ENCODE measurements around the gene GPR108.
"Not testable (repeated sequence)": the region's sequence is repeated elsewhere in the genome, so short reads cannot be mapped to it uniquely, and the experiment has no call there.

GPR108 gene

DNA sequence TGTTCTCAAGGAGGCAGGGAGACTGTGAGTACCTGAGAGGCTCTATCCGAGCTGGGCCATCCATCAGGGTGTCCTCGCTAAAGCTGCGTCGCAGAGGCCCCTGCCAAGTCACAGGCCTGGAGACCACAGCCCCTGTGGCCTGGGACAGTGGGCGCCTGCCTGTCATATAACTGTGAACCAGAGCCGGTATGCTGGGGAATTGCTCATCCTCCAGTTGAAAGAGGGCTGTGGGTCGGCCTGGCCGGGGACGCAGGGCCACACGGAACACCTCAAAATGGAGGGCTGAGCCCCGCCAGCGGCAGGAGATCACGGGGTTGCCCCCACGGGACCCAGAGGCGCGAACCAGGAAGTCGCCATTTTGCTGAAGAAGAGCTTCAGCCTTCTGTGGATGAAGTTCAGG, 23.2 kb upstream of the GPR108 start:
- no peak for DNase-seq

DNA sequence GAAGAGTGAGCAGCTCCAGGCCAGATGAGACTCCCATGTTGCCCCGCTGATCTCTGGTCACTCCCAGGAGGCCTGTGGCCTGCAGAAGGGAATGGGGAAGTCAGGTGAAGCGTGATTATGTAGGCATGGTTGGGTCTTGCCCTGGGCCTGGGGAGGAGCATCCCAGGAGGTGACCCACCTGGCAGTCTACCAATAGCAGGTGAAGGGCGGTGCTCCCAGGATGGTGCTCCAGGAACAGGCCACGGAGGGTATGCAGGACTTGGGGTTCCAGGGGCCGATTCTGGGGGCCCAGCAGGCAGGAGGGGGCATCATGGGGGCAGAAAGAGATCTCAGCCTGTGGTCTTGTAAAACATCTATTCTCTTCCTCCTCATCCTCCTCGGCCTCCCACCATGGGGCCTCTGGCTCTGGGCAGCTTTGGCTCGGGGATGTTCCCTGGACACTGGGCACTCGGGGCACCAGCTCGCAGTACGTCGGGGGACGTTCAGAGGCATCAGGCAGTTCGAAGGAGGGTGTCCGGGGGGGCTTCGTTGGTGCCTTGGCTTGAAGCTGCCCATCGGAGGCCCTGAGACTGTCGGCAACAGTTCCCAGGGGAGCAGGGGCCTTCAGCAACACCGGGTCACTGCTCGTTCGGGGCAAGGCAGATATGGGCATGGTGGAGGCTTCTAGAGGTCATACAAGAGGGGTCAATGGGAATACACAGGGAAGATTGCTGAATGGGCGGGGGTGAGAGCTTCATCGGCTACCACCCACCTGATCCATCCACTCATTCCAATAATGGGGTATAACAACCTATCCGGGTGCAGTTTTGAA, 17.5 kb upstream of the GPR108 start:
- DNase-seq, result no peak

DNA sequence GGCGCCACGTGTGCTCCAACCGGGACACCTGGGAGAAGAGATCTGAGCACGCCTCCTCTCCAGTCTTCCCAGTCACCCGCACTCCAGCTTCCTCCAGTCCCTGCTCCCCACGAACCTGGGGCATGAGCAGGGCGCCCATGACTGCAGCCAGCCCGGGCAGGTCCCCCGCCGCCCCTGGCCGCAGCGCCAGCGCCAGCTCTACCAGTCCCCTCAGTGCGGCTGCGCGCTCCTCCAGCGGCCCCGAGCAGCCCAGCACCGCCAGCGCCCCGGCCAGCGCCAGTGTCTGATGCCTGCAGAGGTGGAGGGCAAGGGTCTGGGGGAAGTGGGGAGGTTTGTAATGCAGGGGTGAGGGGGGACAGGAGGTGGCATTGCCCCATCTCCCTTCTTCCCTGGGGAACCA, 16.8 kb upstream of the GPR108 start:
- DNase-seq, result no peak

DNA sequence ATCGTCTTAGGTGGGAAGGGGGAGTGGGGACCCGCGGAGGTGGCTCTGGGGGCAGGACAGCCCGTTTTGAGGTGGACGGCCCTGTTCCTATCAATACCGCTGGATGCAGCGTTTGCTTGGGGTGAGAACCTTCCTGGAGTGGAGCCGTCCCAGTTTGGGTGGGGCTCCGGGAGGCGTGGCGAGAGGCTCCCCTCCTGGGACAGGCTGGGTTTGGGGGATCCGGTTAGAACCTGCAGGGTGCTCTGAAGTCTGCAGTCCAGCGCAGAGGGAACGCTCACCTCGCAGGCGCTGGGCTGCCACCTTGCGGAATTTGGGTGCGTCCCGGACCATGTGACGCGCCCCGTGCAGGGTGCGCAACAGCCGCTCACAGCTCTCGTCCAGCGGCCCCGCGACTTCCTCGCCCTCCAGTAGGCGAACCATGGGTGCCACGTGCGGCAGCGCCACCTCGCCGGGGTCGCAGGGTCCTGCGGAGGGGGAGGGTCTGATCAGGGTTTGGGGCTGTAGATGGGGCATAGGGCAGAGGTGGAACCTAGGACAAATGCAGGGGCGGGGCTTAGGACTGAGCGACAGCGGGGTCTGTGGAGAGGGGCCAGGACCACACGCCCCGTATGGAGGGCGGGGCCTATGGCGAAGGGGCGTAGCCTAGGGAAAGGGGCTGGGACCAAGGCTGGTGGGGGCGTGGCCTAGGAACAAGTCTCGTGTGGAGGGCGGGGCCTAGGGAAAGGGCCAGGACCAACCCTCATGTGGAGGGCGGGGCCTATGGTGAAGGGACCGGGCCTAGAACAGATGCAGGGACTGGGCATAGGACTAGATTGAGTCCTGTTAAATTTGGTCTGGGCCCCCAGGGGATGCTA, 16.0 kb upstream of the GPR108 start:
- DNase-seq, result peak; percentile 68 to 75

DNA sequence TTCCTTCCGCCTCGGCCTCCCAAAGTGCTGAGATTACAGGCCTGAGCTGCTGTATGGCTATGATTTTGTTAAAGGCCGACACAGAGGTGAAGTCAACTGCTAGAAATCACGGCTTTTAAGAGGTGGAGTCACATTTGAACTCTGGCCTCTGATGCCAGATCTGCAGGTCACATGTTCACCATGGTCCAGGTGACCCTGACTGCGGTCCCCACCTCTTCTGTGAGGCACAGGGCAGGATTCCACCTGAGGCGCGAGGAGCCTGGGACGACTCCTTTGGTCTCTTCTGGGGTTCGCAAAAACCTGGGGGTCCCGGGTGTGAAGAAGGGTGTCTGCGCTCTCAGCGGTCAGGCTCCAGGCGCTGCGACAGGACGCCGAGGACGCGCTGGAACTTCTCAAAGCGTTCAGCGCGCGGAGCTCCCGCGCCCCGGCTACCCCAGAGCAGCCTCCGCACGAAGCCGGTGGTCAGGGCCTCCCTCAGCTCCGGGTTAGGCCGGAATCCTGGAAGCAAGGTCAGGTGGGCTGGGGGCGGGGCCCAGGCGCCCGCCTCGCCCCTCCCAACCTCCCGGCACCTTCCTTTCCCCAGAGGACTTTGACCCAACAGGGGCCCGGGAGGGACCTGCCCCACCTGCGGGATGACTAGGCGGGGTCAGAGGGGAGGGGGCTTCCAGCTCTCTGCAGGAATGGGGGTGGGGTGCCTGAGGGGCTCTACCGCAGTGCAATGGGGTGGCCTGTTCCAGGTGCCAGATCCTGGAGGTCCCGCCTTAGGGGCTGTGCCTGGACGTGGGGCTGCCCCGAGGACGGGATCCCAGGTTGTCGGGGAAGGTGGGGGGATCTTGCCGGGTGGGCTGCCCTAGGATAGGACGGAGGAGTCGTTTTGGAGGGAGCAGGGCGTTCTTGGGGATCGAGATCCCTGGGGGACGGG, 15.1 kb upstream of the GPR108 start:
- DNase-seq, result no peak

DNA sequence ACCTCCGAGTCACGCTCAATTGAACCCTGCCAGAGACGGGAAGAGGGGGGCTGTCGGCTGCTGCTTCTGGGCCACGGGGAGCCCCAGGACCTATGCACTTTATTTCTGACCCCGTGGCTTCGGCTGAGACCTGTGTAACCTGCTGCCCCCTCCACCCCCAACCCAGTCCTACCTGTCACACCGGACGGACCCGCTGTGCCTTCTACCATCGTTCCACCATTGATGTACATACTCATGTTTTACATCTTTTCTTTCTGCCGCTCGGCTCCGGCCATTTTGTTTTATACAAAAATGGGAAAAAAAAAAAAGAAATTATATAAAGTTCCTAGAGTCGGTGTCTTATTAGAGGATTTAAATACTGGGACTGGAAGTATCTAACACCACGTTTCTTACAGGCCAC, 13.8 kb upstream of the GPR108 start:
- DNase-seq, result no peak

DNA sequence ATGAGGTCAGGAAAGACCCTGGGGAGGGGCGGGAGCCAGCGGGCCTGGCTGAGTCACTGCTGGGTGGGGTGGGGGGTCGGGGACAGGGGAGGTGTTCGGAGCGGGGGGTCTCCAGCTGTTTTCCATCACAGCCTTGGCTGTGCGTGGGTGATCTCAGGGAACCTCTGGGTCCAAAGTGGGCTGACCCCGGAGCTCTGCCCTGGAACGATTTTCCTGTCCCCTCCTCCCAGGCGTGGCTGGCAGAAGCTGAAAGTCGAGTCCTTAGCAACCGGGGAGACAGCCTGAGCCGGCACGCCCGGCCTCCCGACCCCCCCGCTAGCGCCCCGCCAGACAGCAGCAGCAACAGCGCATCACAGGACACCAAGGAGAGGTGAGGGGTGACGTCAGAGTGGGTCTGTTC, 12.7 kb upstream of the GPR108 start:
- DNase-seq, result no peak

DNA sequence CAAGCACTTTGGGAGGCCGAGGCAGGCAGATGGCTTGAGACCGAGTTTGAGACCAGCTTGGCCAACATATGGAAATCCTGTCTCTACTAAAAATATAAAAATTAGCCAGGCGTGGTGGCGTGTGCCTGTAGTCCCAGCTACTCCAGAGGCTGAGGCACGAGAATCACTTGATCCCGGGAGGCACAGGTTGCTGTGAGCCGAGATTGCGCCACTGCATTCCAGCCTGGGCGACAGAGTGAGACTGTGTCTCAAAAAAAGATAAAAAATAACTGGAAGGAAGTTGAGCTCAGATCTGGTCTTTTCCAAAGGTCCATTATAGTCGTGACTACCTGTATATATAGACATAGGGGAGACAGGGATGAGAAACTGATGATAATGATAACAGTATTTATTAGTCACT, 11.2 kb upstream of the GPR108 start:
- DNase-seq, result not testable (repeated sequence)

DNA sequence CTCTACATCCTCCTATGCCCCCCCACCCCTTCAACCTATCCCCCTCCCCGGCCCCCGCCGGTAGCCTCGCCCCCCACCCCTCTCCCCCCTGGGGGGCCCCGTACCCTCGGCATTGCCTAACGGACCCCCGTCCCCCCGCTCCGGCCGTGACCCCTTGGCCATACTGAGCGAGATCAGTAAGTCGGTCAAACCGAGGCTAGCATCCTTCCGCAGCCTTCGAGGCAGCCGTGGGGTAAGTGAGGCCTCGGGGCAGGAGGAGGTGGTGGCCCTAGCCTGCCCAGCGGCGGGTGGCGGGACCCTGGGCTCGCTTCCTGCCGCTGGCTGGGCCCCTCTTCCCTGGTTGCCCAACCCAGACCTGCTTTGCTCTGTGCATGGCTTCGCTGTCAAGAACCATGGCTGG, 8.6 kb upstream of the GPR108 start:
- no peak for DNase-seq

DNA sequence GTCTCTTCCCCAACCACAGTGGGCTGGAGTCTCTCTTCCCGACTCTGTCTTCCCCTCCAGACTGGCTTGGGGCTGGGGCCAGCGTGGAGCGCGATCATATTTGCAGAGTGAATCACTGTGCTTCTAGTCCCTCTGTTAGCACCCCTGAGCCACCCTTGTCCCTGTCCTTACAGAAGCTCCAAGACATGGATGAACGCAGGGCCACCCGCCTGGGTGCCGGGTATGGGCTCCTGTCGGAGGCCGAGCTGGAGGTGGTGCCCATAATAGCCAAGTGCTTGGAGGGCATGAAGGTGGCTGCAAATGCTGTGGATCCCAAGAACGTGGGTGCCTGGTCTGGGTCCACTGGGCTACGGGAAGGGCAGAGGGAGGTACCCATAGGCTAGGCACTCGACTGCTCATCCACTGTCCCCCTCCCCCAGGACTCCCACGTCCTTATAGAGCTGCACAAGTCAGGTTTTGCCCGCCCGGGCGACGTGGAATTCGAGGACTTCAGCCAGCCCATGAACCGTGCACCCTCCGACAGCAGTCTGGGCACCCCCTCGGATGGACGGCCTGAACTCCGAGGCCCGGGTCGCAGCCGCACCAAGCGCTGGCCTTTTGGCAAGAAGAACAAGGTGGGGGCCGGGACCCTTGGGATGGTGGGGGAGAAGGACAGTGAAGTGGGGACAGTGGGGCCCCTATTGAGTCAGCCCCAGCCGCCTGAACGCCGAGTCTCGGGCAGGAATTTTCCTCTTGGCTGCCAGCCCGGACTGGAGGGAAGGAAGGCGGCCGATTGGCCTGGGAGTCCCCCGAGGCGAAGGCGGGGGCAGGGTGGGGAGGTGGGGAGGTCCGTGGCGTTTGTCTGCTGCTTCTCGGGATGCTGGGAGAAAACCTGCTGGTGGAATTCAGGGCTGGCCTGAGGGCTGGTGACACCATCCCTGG, 7.3 kb upstream of the GPR108 start:
- DNase-seq, result no peak

DNA sequence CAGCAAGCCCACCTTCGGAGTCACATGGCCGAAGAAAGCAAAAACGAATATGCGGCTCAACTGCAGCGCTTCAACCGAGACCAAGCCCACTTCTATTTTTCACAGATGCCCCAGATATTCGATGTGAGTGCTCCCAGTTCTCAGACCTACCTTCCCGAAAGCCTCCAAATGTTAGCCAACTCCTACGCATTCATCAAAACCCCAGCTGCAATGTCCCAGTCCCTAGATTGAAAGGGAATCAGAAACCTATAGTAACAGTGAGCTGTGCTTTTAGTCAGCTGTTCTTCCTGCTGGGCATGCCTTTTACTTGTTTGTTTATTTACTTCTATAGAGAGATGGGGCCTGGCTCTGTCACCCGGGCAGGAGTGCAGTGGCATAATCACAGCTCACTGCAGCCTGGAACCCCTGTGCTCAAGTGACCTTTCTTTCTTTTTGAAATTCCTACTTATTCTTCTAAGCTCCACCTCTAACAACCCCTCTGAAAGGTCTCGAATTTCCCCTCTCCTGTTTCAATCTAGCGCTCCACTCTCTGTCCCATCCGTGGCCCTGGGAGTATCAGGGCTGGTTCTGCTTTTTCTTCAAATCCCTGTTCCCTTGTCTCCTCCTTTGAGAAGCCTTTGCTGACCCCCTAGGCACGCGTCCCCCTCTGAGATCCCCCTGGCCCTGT, 6.5 kb upstream of the GPR108 start:
- DNase-seq, result no peak

DNA sequence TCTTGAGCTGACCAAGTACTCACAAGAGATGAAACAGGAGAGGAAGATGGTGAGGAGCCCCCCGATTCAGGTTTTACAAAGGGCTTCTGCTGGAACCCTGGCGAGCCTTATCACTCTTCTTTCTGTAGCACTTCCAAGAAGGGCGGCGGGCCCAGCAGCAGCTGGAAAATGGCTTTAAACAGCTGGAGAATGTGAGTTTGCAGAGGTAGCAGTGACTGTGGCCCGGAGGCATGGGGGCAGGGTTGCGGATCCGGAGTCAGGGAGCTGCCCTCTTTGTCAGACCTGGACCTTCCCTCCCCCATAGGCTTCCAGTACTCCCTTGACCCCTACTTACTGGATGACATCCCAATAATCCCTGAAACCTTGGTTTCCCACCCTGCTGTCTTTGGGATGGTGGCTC, 5.7 kb upstream of the GPR108 start:
- no peak for DNase-seq

DNA sequence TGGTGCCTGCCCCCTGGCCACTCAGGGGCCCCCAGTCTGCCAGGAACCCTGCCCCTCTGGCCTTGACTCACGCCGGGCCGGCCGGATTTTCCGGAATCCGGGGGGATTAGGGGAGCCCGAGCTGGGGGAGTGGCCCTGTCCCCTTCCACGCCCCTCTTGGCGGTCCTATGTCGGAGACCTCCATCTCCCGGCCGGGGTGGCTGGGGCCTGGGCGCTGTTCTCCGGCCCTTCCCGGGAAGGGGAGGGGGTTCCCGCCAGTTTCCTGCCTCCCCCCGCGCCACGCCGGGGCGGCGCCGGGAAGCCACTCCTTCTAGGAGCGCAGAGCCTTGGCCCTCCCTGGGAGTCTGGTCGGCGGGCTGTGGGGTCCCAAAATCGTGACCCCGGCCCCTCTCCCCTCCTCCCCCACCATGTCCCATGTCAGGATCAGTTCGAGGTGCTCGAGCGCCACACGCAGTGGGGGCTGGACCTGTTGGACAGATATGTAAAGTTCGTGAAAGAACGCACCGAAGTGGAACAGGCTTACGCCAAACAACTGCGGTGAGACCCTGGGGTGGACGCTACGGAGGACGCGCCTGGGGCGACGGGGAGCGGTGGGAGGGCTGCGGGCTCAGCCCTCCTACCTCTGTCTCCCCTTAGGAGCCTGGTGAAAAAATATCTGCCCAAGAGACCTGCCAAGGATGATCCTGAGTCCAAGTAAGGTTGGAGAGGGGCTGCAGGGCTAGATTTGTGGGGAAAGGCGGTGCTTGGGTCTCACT, 3.4 kb upstream of the GPR108 start:
- peak in 1 of 2 donors; percentile 45 for DNase-seq

DNA sequence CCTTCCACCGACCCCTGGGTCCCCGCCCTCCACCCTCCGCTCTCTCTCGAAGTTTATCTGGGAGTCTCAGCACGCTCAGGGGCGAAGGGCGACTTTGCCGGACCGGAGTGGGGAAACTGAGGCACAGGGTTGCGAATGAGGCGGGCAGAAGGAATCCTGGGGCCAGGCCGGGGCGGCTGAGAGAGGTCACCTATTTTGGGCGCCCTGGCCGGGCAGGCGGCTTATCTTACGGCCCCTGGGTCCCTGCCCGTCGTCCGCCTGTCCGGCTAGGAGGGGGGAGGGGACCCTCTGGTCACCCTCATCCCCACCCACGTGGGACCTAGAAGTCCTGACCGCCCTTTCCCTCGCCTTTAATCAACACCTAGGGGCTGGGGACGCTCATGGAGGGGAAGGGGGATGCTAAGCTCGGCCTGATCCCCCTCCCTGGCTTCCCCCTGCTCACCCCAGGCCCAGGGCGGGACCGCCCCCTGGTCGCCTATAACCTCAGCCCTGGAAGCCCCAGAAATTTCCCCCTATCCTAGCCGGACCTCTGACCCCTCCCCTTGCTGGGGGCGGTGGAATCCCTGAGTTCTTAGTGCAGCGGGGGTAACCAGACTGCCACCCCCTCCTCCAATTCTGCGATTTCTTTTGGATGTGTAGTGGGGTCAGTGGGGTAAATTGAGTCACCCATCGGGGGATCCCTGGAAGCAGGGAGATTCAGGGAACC, 2.7 kb upstream of the GPR108 start:
- peak in 1 of 2 donors; percentile 45 for DNase-seq

DNA sequence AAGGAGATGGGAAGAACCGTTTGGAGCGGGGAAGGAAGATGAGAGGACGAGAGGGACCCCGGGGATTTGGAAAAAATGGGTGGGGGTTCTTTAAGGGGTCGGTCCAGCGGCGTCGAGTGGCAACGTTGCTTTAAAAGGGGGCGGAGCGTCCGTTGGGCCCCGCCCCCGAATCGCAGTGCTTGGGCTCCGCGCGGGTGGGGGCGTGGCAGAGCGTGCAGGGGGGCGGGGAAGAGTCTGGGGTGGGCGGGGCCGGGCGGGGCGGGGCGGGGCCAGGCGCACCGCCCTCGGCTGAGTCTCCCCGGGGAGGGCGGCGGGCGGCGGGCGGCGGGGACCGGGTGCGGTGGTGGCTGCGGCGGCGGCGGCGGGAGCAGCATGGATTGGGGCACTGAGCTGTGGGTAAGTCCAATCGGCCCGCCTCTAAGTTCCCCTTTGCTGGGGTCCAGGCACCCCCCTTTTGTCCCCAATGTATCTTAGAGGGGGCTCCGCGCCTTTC, 2.1 kb upstream of the GPR108 start, which contains the start of gene TRIP10:
TRIP10 (plus strand) TSS at position 291 of the 493 bp plus-strand sequence; CDS start at position 373, 82 bp downstream.
- DNase-seq, result peak; percentile 49 to 89

DNA sequence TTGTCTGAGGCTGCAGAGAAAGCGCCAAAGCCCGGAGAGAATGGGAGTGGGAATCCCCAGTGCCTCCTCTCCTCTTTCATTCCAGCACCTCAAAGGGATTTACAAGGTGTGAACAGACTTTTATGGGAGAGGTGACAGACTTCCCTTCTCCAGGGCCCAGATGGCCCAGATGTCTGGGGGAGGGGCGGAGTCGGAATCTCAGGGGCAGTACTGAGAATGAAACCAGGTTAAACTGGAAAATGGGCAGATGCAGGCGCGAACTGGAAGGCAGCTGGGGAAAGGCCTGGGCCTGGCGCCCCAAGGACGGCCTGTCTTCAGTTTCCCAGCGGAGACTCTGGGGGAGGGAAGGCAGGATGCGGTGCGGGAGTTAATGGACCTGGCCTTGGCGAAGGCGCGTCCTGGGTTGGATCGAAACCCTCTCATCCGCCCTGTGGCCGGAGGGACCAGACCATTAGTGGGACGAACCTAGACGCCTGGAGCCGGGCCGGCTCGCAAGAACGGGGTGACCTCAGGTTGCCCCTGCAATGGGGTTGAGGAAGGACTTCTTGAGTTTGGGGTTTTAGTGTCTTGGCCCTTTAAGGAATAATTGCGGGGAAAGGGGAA, 1.5 kb upstream of the GPR108 start:
- DNase-seq, result peak in 1 of 2 donors; percentile 44

DNA sequence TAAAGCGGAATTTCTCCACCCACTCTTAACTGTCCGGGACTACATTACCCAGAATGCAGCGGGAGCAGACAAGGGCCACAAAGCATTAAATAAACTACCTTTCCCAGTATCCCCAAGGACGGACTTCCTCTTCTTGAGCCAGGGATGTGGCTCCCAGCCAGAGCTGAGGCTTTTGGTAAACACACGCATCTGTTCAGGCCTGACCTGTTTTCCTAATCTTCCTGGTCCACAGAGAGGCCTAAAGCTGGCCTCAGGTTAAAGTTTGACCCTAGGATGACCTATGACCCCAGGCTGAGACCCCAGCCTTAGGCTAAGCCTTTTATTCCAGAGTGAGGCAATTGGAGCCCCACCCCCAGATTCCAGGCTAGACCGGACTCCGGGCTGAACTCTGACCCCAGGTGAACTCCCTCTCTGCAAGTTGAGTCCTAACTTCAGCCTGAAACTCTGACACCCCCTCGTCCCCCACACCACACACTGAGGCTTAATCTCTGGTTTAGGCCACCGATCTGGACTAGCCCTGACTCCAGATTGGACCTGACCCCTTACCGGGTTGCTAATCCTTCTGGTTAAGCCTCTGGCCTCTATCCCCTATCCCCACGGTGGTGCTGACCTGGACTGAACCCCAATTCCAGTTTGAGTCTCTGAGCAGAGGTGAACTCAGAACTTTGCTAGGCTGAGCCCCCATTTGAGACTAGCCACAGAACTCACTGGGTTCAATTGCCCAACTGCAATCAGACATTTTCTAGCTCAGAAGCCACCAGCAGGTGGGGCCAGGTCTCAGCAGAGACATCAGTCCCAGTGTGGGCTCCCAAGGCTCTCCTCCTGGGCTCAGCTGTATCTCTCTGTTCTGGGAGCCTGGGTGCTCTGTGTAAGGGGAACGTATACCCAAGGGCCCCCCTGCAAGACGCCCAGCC, 750 bp upstream of the GPR108 start:
- peak; percentile 54 to 71 for DNase-seq

DNA sequence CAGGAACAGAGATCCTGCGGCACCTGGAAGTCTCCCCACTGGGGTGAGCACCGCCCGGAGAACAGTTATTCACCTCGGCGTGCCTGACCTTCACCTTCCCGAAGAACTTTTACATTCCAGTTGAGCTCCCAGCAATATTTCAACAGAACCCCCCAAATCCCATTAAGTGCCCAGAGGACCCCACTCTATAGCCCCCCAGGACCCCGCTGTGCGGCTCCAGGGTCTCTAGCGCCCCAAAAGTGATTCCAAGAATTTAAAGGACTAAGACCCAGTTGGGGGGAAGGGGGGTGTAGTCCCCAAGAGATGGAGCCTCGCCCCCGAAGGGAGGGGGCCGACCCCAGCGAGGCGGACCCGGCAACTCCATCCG, 480 bp downstream of the GPR108 start:
- DNase-seq, result no peak

Measured in bone marrow (tissue), 2 donors.